A549 (cell line): ENCODE results near the gene NEUROD6.

Experiments
- CTCF ChIP-seq: fragments of >200 bp; sonication (Bioruptor Twin); formaldehyde crosslinking; IDR thresholded peaks from 3 replicates; pipeline ENCODE4 v1.5.1; 2016
- ELK1 ChIP-seq: fragments of 150-350 bp; IDR thresholded peaks from 2 replicates; pipeline ENCODE4 v1.6.1; 2014; ENCODE audit warnings: low read depth, mild to moderate bottlenecking, low read length
- HOXB5 ChIP-seq: fragments of 250-450 bp; sonication (Bioruptor Pico); IDR thresholded peaks from 2 replicates; pipeline ENCODE4 v1.5.0; 2020; ENCODE audit warnings: mild to moderate bottlenecking, moderate library complexity
- JUN ChIP-seq, 2 experiments: fragments of >200 bp; sonication (Bioruptor Twin); formaldehyde crosslinking; IDR thresholded peaks; 2 replicates in 1 of 2; 3 replicates in 1 of 2; pipeline ENCODE4 v1.6.1; 2016 to 2017
- KDM1A ChIP-seq: fragments of 200-600 bp; sonication (generic); IDR thresholded peaks from 2 replicates; pipeline ENCODE4 v1.6.1; 2016; ENCODE audit warnings: low read depth, mild to moderate bottlenecking
- KDM5A ChIP-seq: fragments of 200-600 bp; sonication (generic); IDR thresholded peaks from 2 replicates; pipeline ENCODE4 v1.6.1; 2016; ENCODE audit warnings: antibody characterized with exemption, mild to moderate bottlenecking
- POLR2AphosphoS2 ChIP-seq: conservative IDR thresholded peaks from 2 replicates; pipeline ENCODE4 v1.6.1; 2012; ENCODE audit warnings: low read length, improper control_type of control experiment, inconsistent platforms
- REST ChIP-seq: fragments of 200-600 bp; sonication (generic); IDR thresholded peaks from 2 replicates; pipeline ENCODE4 v1.6.1; 2016; ENCODE audit warnings: antibody characterized with exemption, mild to moderate bottlenecking, moderate library complexity
- SMC3 ChIP-seq: fragments of >200 bp; sonication (Bioruptor Twin); formaldehyde crosslinking; IDR thresholded peaks from 3 replicates; pipeline ENCODE4 v1.6.1; 2018; ENCODE audit warnings: inconsistent platforms
- ZNF302 ChIP-seq: fragments of 250-450 bp; sonication (Bioruptor Pico); IDR thresholded peaks from 2 replicates; pipeline ENCODE4 v1.9.0; 2021; ENCODE audit warnings: inconsistent platforms, mild to moderate bottlenecking, moderate library complexity

- TF ChIP-seq ELK1 (no peak), CTCF (no peak), JUN (IDR thresholded peaks at IDR 0.05) (no peak), KDM5A (no peak), POLR2AphosphoS2 (no peak), KDM1A (no peak), HOXB5 (CRISPR knock-in tag) (no peak), ZNF302 (CRISPR knock-in tag) (no peak), SMC3 (no peak), REST (no peak)
These were observed 31.9 kb downstream of the NEUROD6 start for GRCh38 chr7:31308652-31309051.
